ENCODE data around the gene PIEZO1.

- TF ChIP-seq CCAR2 (IDR thresholded peaks at IDR 0.05; ENCODE audit: low read depth, low read length) (no peak), SMAD3 (CRISPR knock-in tag; conservative IDR thresholded peaks at IDR 0.05) (no peak), PTRF (tag; IDR thresholded peaks at IDR 0.05) (no peak), MXI1 (IDR thresholded peaks at IDR 0.05; ENCODE audit: low read depth, low read length) (no peak), POLR2A (conservative IDR thresholded peaks at IDR 0.05) (no peak), RNF2 (IDR thresholded peaks at IDR 0.05) (no peak), CTCF (IDR thresholded peaks at IDR 0.05 in 2 of 3, conservative IDR thresholded peaks at IDR 0.05 in 1 of 3; ENCODE audit: insufficient read depth in 2 of 3, low read depth in 1 of 3, low read length in 3 of 3) (peak in 2 of 3 experiments; percentile 9 to 46; a peak in 1 of 6 replicates), GATA2 (CRISPR knock-in tag; IDR thresholded peaks at IDR 0.05) (no peak), RCOR1 (IDR thresholded peaks at IDR 0.05; ENCODE audit: borderline replicate concordance in 1 of 2, low read depth in 2 of 2, low read length in 2 of 2) (no peak), RFX5 (IDR thresholded peaks at IDR 0.05; ENCODE audit: low read depth, low read length) (no peak), NCOA4 (IDR thresholded peaks at IDR 0.05; ENCODE audit: partially characterized antibody) (no peak), JUND (IDR thresholded peaks at IDR 0.05; ENCODE audit: borderline replicate concordance, low read depth, low read length) (peak; percentile 31; the same call in 1 of the 2 replicates), JUND (tag; IDR thresholded peaks at IDR 0.05; ENCODE audit: borderline replicate concordance, low read depth, low read length) (no peak), ARNT (IDR thresholded peaks at IDR 0.05) (no peak)
Observed at GRCh38 chr16:88831838-88832237, 46.8 kb upstream of the PIEZO1 start.
